ENCODE data around the gene GBP4. TPM values are rescaled to one million over a fixed set of nuclear protein-coding genes. Genes with fewer than 3 reads are reported as not detected.

The GBP4 gene
- total RNA-seq, 1 experiment from 2014 or later, result 0.05 TPM

DNA sequence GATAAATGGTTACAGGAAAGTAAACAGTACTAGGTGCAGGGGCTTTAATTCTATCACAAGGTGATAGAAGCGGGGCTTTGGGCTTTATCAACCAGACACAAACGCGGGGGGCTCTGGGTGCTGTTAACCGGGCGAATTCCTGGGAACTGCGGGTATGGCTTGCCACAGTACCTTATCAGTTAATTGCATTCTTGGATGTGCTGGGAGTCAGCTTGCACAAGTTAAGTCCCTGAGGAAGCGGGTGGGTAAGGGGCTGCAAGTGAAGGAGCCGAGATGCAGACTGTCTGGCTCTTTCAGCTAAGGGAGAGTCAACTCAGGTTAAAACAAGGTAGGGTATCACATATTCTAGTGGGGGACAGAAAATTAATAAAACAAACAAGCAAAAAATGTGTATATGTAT, 661 bp downstream of the GBP4 start (continued):
- TF ChIP-seq SIN3A (IDR thresholded peaks at IDR 0.05; ENCODE audit: low read depth), result no peak
- no peak for TF ChIP-seq SRF (IDR thresholded peaks at IDR 0.05; ENCODE audit: low read depth)
- TF ChIP-seq, protein P1, sequence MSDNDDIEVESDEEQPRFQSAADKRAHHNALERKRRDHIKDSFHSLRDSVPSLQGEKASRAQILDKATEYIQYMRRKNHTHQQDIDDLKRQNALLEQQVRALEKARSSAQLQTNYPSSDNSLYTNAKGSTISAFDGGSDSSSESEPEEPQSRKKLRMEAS (IDR thresholded peaks at IDR 0.05), result no peak

DNA sequence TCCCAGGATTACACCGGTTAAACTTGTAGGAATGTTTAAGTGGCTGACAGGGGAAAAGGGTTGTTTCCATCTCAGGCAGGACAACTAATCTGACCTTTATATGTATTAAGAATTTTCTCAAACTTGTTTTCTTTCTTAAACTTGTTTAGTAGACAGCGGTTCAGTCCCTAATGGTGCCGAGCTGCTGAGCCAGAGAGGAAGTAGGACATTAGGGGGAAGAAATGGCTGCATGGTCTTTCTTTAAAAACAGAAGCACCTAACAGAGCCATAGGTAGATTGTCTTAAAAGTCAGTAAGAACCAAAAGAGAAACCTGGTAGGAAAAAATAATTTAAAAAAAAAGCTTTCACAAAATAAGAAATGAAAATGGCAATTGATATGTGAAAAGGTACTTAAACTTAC, 3.3 kb downstream of the GBP4 start:
- no peaks in the 10 kb centered on the region for H3K79me2 ChIP-seq (ENCODE audit: insufficient read depth, low read length)
- DNase-seq (ENCODE audit: low read depth, low spot score), result no peak
- ATAC-seq, result no peak
- no peaks in the 10 kb centered on the region for H4K20me1 ChIP-seq (ENCODE audit: insufficient read depth)
- H3K4me2 ChIP-seq (ENCODE audit: low read length), result no peak overlapping the region
- H3K36me3 ChIP-seq (ENCODE audit: control insufficient read depth in 1 of 2, insufficient read depth in 2 of 2, low read length in 2 of 2), result no peaks in the 10 kb centered on the region
- no peaks in the 10 kb centered on the region; the same call in 1 of the 2 replicates for H3K9me2 ChIP-seq (ENCODE audit: insufficient read depth)
- no peak overlapping the region for H3K4me3 ChIP-seq (replicated peaks in 1 of 2; ENCODE audit: low read depth in 1 of 2, low read length in 2 of 2)
- no peak overlapping the region for H3K27ac ChIP-seq (ENCODE audit: low read depth, low read length)
- intact Hi-C loops (cut with micrococcal nuclease), result no loop called here
- CTCF ChIA-PET, result no interaction called here
- RAD21 ChIA-PET (ENCODE audit: low non-redundant PET in 1 of 2, low total read pairs in 2 of 2, uncharacterized antibody in 2 of 2, unreplicated experiment in 2 of 2), result no interaction called here
- no peak for TF ChIP-seq CEBPB (IDR thresholded peaks at IDR 0.05; ENCODE audit: low read depth)
- TF ChIP-seq, protein P2, sequence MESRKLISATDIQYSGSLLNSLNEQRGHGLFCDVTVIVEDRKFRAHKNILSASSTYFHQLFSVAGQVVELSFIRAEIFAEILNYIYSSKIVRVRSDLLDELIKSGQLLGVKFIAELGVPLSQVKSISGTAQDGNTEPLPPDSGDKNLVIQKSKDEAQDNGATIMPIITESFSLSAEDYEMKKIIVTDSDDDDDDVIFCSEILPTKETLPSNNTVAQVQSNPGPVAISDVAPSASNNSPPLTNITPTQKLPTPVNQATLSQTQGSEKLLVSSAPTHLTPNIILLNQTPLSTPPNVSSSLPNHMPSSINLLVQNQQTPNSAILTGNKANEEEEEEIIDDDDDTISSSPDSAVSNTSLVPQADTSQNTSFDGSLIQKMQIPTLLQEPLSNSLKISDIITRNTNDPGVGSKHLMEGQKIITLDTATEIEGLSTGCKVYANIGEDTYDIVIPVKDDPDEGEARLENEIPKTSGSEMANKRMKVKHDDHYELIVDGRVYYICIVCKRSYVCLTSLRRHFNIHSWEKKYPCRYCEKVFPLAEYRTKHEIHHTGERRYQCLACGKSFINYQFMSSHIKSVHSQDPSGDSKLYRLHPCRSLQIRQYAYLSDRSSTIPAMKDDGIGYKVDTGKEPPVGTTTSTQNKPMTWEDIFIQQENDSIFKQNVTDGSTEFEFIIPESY (IDR thresholded peaks at IDR 0.05; ENCODE audit: extremely low read depth, insufficient replicate concordance, low read length), result no peak
- TF ChIP-seq, protein P3, sequence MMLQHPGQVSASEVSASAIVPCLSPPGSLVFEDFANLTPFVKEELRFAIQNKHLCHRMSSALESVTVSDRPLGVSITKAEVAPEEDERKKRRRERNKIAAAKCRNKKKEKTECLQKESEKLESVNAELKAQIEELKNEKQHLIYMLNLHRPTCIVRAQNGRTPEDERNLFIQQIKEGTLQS (IDR thresholded peaks at IDR 0.05), result no peak
- TF ChIP-seq EZH2phosphoT487 (IDR thresholded peaks at IDR 0.05; ENCODE audit: borderline replicate concordance), result no peak
- TF ChIP-seq ZNF274 (IDR thresholded peaks at IDR 0.05; ENCODE audit: low read depth, low read length), result no peak
- no peak for TF ChIP-seq RAD21 (IDR thresholded peaks at IDR 0.05; ENCODE audit: low read depth)
- no peak for TF ChIP-seq POLR2A (IDR thresholded peaks at IDR 0.05; ENCODE audit: borderline replicate concordance, extremely low read depth, insufficient read depth, insufficient read length)
- no peak for TF ChIP-seq EZH2 (IDR thresholded peaks at IDR 0.05)
- no peak for TF ChIP-seq ELF1 (IDR thresholded peaks at IDR 0.05; ENCODE audit: borderline replicate concordance, low read depth)
- no peak for TF ChIP-seq SIN3A (IDR thresholded peaks at IDR 0.05; ENCODE audit: low read depth)
- TF ChIP-seq EGR1 (IDR thresholded peaks at IDR 0.05; ENCODE audit: low read depth), result no peak
- no peak for TF ChIP-seq SP1 (IDR thresholded peaks at IDR 0.05; ENCODE audit: low read depth)
- TF ChIP-seq, protein P4, sequence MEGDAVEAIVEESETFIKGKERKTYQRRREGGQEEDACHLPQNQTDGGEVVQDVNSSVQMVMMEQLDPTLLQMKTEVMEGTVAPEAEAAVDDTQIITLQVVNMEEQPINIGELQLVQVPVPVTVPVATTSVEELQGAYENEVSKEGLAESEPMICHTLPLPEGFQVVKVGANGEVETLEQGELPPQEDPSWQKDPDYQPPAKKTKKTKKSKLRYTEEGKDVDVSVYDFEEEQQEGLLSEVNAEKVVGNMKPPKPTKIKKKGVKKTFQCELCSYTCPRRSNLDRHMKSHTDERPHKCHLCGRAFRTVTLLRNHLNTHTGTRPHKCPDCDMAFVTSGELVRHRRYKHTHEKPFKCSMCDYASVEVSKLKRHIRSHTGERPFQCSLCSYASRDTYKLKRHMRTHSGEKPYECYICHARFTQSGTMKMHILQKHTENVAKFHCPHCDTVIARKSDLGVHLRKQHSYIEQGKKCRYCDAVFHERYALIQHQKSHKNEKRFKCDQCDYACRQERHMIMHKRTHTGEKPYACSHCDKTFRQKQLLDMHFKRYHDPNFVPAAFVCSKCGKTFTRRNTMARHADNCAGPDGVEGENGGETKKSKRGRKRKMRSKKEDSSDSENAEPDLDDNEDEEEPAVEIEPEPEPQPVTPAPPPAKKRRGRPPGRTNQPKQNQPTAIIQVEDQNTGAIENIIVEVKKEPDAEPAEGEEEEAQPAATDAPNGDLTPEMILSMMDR (IDR thresholded peaks at IDR 0.05 in 2 of 3, conservative IDR thresholded peaks at IDR 0.05 in 1 of 3; ENCODE audit: borderline replicate concordance in 1 of 3, insufficient read depth in 1 of 3, low read depth in 2 of 3, low read length in 2 of 3), result no peak
- no peak for TF ChIP-seq POLR2AphosphoS5 (IDR thresholded peaks at IDR 0.05; ENCODE audit: low read depth, low read length)
- H3K9me3 ChIP-seq (ENCODE audit: control insufficient read depth in 1 of 2, insufficient read depth in 1 of 2, low read depth in 1 of 2, low read length in 2 of 2), result no peaks in the 10 kb centered on the region
- POLR2A ChIA-PET, result no interaction called here
- H3K27me3 ChIP-seq (ENCODE audit: insufficient read depth, low read length), result no peaks in the 10 kb centered on the region
- no peak overlapping the region for H3K9ac ChIP-seq (ENCODE audit: low read length)
- BruUV-seq (replicated peaks), result no TSS peak
- no peak overlapping the region for H2AFZ ChIP-seq (ENCODE audit: low read depth, low read length, poor library complexity, severe bottlenecking)
- H3K4me1 ChIP-seq (ENCODE audit: control insufficient read depth in 1 of 2, insufficient read depth in 2 of 2, low read length in 2 of 2), result no peaks in the 10 kb centered on the region

All from HCT116 (cell line).